Thoracic aorta (tissue), 2 donors: ENCODE measurements around the gene CD74. TPM values are rescaled to one million over a fixed set of nuclear protein-coding genes. Genes with fewer than 3 reads are reported as not detected.

Source experiments
- ATAC-seq: fragments of 150-250 bp; one replicate; pipeline ENCODE4 v1.8.0; 2017; ENCODE audit warnings: low read depth; ENCODE audit not compliant: insufficient number of reproducible peaks, low FRiP score
- DNase-seq: peaks from one replicate; pipeline ENCODE4 v3.0.0-alpha.2; 2020; ENCODE audit warnings: low spot score
- H3K27ac ChIP-seq, 2 donors: fragments of 200-600 bp; sonication (generic); 1 replicate in 1 of 2; 2 replicates in 1 of 2; pipeline ENCODE4 v1.5.1; 2016; ENCODE audit warnings: mild to moderate bottlenecking in 2 of 2, moderate library complexity in 2 of 2
- H3K27me3 ChIP-seq: fragments of 200-600 bp; sonication (generic); replicated peaks from 2 replicates; pipeline ENCODE4 v1.6.0; 2016; ENCODE audit warnings: mild to moderate bottlenecking; ENCODE audit not compliant: insufficient read depth
- H3K36me3 ChIP-seq: fragments of 200-600 bp; sonication (generic); one replicate; pipeline ENCODE4 v1.5.1; 2016
- H3K4me1 ChIP-seq, 2 donors: fragments of 200-600 bp; sonication (generic); 1 replicate in 1 of 2; 2 replicates in 1 of 2; pipeline versions ENCODE4 v1.5.1 to v1.6.0; 2016; ENCODE audit warnings: low read depth in 2 of 2, mild to moderate bottlenecking in 1 of 2; ENCODE audit not compliant: control insufficient read depth in 1 of 2
- H3K4me3 ChIP-seq: fragments of 200-600 bp; sonication (generic); 2 replicates; pipeline ENCODE4 v1.5.1; 2016; ENCODE audit warnings: mild to moderate bottlenecking
- H3K9me3 ChIP-seq: fragments of 200-600 bp; sonication (generic); 2 replicates; pipeline ENCODE4 v1.5.1; 2016
- CTCF ChIP-seq: fragments of 200-600 bp; sonication (generic); IDR thresholded peaks from one replicate; pipeline ENCODE4 v1.5.1; 2019; ENCODE audit warnings: antibody characterized with exemption
- total RNA-seq, 2 donors: library from RNA; depleted of rRNA; stranded (reverse); fragments of >200 nt; gene quantifications; one replicate each; pipeline versions ENCODE4 v1.1.0 to v1.2.3, GENCODE V29; 2016

Gene CD74
- total RNA-seq, 2 donors from 2014 or later: 844 to 1,048 TPM

DNA sequence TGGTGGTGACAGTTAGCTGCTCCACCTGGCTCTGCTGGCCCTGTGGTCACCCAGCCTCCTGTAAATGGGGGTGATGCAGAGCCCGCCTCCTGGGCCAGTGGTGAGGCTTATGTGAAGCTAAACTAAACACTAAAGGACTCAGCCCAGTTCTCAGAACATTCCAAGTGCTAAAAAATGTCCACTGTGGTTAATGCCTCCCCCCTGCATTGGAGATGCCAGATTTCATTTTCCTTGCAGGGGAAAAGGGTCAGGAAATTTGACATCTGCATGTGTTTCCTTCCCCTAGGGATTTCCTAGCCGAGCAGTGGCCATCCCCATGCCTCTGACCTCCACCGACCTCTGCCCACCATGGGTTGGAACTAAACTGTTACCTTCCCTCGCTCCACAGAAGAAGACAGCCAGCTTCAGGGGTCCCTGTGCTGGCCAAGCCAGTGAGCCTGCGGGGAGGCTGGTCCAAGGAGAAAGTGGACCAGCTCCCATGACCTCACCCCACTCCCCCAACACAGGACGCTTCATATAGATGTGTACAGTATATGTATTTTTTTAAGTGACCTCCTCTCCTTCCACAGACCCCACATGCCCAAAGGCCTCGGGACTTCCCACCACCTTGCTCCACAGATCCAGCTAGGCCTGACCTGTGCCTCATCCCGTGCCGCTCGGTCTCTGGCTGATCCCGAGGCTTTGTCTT, 13.0 kb downstream of the CD74 start:
- H3K27ac ChIP-seq: no peak overlapping the region
- DNase-seq: no peak
- H3K4me1 ChIP-seq: no peaks in the 10 kb centered on the region
- H3K27me3 ChIP-seq: no peaks in the 10 kb centered on the region
- no peak overlapping the region for H3K4me3 ChIP-seq
- ATAC-seq: no peak
- no peaks in the 10 kb centered on the region for H3K9me3 ChIP-seq
- H3K36me3 ChIP-seq: peaks cover 49% of the 10 kb centered on the region
- no peak for TF ChIP-seq CTCF

GRCh38 chr5:150398722-150399523, 13.8 kb downstream of the CD74 start:
- Histone ChIP-seq H3K36me3 (peaks cover 49% of the 10 kb centered on the region), H3K4me1 (no peaks in the 10 kb centered on the region), H3K4me3 (no peak overlapping the region), H3K27me3 (no peaks in the 10 kb centered on the region), H3K9me3 (no peaks in the 10 kb centered on the region), H3K27ac (no peak overlapping the region)
- TF ChIP-seq CTCF: peak; percentile 14
- ATAC-seq (no peak), DNase-seq (no peak)

DNA sequence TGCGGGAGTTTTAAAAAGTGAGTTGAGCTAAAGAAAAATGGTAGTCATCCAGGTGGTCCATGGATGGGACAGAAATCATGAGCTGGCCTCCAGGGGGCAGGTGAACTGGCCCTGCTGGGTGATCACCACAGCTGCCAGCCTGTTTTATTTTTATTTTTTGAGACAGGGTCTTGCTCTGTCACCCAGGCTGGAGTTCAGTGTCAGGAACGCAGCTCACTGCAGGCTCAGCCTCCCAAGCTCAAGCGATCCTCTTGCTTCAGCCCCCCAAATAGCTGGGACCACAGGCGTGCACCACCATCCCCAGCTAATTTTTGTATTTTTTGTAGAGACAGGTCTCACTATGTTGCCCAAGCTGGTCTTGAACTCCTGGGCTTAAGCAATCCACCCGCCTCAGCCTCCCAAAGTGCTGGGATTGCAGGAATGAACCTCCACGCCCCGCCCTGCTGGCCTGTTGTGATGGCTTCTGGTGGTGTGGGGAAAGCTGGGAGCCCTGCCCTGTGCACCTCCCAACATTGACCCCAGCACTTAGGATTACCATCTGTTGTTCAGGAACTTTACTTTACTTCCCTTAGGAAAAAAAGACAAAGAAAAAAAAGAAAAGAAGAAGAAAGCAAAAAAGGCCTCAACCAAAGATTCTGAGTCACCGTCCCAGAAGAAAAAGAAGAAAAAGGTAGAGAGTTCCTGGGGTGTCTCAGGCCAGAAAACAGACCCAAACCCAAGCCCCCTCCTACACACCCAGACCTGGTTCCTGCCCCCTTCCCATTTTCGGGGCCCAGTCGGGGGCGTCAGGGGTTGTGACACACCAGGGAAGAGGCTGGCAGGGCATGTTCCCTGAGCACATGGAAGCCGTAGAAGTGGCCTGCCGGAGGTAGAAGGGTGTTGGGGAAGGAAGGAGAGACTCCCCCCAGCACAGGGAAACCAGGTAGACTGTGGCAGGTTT, 14.7 kb downstream of the CD74 start:
- H3K4me3 ChIP-seq: no peak overlapping the region
- DNase-seq (no peak), ATAC-seq (no peak)
- H3K9me3 ChIP-seq: no peaks in the 10 kb centered on the region
- no peaks in the 10 kb centered on the region for H3K4me1 ChIP-seq
- H3K27me3 ChIP-seq: no peaks in the 10 kb centered on the region
- no peak for TF ChIP-seq CTCF
- H3K36me3 ChIP-seq: peaks cover 52% of the 10 kb centered on the region
- H3K27ac ChIP-seq: no peak overlapping the region

DNA sequence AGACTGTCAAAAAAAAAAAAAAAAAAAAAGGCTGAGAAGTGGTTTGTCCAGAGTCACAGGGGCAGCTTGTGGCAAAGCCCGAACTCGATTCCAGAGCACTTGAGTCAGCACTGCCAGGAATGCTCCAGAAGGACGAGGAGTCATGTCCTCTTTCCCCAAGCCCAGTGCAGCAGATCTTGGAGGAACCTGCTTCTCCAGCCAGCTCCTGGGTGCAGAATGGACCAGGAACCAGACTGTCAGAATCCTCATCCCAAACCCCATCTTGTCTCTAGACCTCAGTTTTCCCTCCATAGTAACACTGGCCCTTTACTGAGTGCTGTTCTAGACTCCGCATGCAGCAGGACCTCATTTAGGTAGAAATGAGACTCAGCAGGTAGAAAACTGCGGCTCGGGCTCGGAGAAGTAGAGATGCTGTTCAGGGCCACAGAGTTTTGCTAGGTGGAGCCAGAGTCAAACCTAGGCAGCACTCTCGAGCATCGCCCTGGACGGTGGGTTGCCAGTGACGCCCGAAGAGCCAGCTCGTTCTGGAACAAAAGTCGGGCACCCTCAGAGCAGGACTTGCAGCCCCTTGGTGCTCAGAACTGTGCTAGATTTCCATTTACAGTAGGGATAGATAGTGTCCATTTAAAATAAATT, 15.4 kb downstream of the CD74 start:
- peaks cover 56% of the 10 kb centered on the region for H3K36me3 ChIP-seq
- H3K27ac ChIP-seq: no peak overlapping the region
- H3K9me3 ChIP-seq: no peaks in the 10 kb centered on the region
- no peak for TF ChIP-seq CTCF
- no peak overlapping the region for H3K4me3 ChIP-seq
- no peak for DNase-seq
- ATAC-seq: no peak
- H3K4me1 ChIP-seq: no peaks in the 10 kb centered on the region
- H3K27me3 ChIP-seq: no peaks in the 10 kb centered on the region
